Endothelial cell of umbilical vein (primary cell): Measurements from ENCODE around the gene C5orf47. TPM values are rescaled to one million over a fixed set of nuclear protein-coding genes. Genes with fewer than 3 reads are reported as not detected.

ENCODE experiments used
- BruUV-seq: library from RNA; stranded (reverse); fragments of 400-500 nt; replicated peaks from 2 replicates; lab custom pipeline; 2021; lab: Mats Ljungman, UMichigan
- CTCF ChIA-PET: fragments of 300-600, 350-600 bp; sonication (Branson Sonifier 250); formaldehyde crosslinking; loops from one replicate; lab custom pipeline; 2021; ENCODE audit warnings: antibody characterized with exemption, inconsistent platforms; lab: Charles Lee
- POLR2A ChIA-PET: fragments of 300-600, 350-600 bp; sonication (Branson Sonifier 250); formaldehyde crosslinking; loops from one replicate; lab custom pipeline; 2021; ENCODE audit warnings: antibody characterized with exemption, inconsistent platforms; lab: Charles Lee
- DNase-seq: peaks from one replicate; pipeline ENCODE4 v3.0.0-alpha.2; 2011; ENCODE audit warnings: low read depth, low spot score
- FAIRE-seq: peaks from 2 replicates; lab custom pipeline; 2011; peaks lifted over from hg19 to GRCh38; lab: Jason Lieb, UNC
- H2AFZ ChIP-seq: 2 replicates; pipeline ENCODE4 v1.6.0; 2012; ENCODE audit warnings: low read depth, low read length, control low read depth, inconsistent platforms
- H3K27ac ChIP-seq: 2 replicates; pipeline ENCODE4 v1.5.1; 2011; ENCODE audit warnings: low read depth, mild to moderate bottlenecking, control low read depth, low read length, moderate library complexity; ENCODE audit not compliant: insufficient read depth
- H3K27me3 ChIP-seq, 2 experiments: 2 replicates each; pipeline versions ENCODE4 v1.6.0 to v1.6.1; 2011; ENCODE audit warnings: low read length in 2 of 2, mixed read lengths in 1 of 2; ENCODE audit not compliant: control insufficient read depth in 2 of 2, insufficient read depth in 2 of 2
- H3K36me3 ChIP-seq, 2 experiments: 2 replicates in 1 of 2; 3 replicates in 1 of 2; pipeline ENCODE4 v1.5.1; 2011; ENCODE audit warnings: low read length in 2 of 2, mild to moderate bottlenecking in 1 of 2, moderate library complexity in 1 of 2; ENCODE audit not compliant: control insufficient read depth in 2 of 2, insufficient read depth in 2 of 2; ENCODE audit errors: extremely low read depth in 1 of 2
- H3K4me1 ChIP-seq: 3 replicates; pipeline ENCODE4 v1.5.1; 2011; ENCODE audit warnings: mild to moderate bottlenecking, low read length; ENCODE audit not compliant: control insufficient read depth, insufficient read depth; ENCODE audit errors: extremely low read depth
- H3K4me2 ChIP-seq: 2 replicates; pipeline ENCODE4 v1.6.1; 2011; ENCODE audit warnings: low read length, control low read depth, mixed read lengths; ENCODE audit not compliant: insufficient read depth
- H3K4me3 ChIP-seq, 3 experiments: fragments of 200-600 bp in 1 of 3; sonication (generic), shearing (Covaris generic) in 1 of 3; replicated peaks in 1 of 3; 2 replicates each; pipeline ENCODE4 v1.5.1; 2011 to 2016; ENCODE audit warnings: control low read depth in 3 of 3, low read length in 3 of 3, mild to moderate bottlenecking in 2 of 3, inconsistent platforms in 1 of 3, low read depth in 1 of 3, moderate library complexity in 1 of 3; ENCODE audit not compliant: insufficient read depth in 1 of 3
- H3K79me2 ChIP-seq: 2 replicates; pipeline ENCODE4 v1.6.0; 2012; ENCODE audit warnings: low read length, inconsistent platforms; ENCODE audit not compliant: control insufficient read depth, insufficient read depth
- H3K9ac ChIP-seq: replicated peaks from 2 replicates; pipeline ENCODE3; 2011; ENCODE audit warnings: low read length, control low read depth; ENCODE audit not compliant: insufficient read depth; ENCODE audit errors: extremely low read depth
- H3K9me1 ChIP-seq: replicated peaks from 3 replicates; pipeline ENCODE4 v1.6.0; 2011; ENCODE audit warnings: mild to moderate bottlenecking, low read length; ENCODE audit not compliant: control insufficient read depth, insufficient read depth; ENCODE audit errors: extremely low read depth
- H3K9me3 ChIP-seq: replicated peaks from 2 replicates; pipeline ENCODE4 v1.5.1; 2012; ENCODE audit warnings: low read length, inconsistent platforms; ENCODE audit not compliant: control insufficient read depth, insufficient read depth
- H4K20me1 ChIP-seq: replicated peaks from 2 replicates; pipeline ENCODE3; 2011; ENCODE audit warnings: mild to moderate bottlenecking, low read length; ENCODE audit not compliant: control insufficient read depth, insufficient read depth; ENCODE audit errors: extremely low read depth
- CTCF ChIP-seq, 2 donors: IDR thresholded peaks; 1 replicate in 1 of 2; 2 replicates in 1 of 2; pipeline ENCODE4 v1.5.1; 2011; ENCODE audit warnings: low read length in 2 of 2, mild to moderate bottlenecking in 2 of 2, moderate library complexity in 2 of 2, control low read depth in 1 of 2, inconsistent platforms in 1 of 2, low read depth in 1 of 2; ENCODE audit not compliant: insufficient read depth in 1 of 2; ENCODE audit errors: extremely low read depth in 1 of 2
- EZH2 ChIP-seq: IDR thresholded peaks from 2 replicates; pipeline ENCODE4 v1.6.1; 2012; ENCODE audit warnings: borderline replicate concordance, low read depth, mild to moderate bottlenecking, moderate library complexity, low read length, inconsistent platforms; ENCODE audit not compliant: severe bottlenecking
- FOS ChIP-seq: IDR thresholded peaks from 2 replicates; pipeline ENCODE4 v1.6.1; 2011; ENCODE audit warnings: mild to moderate bottlenecking, low read length, moderate library complexity, borderline replicate concordance; ENCODE audit not compliant: insufficient read depth
- GATA2 ChIP-seq: IDR thresholded peaks from 2 replicates; pipeline ENCODE4 v1.7.0; 2011; ENCODE audit warnings: low read depth, mild to moderate bottlenecking, moderate library complexity, mixed read lengths, low read length; ENCODE audit not compliant: insufficient read length, insufficient read depth
- JUN ChIP-seq: IDR thresholded peaks from 2 replicates; pipeline ENCODE4 v1.6.1; 2011; ENCODE audit warnings: borderline replicate concordance, low read depth; ENCODE audit not compliant: insufficient read length, insufficient read depth
- MAX ChIP-seq: IDR thresholded peaks from 2 replicates; pipeline ENCODE4 v1.6.1; 2011; ENCODE audit not compliant: insufficient read depth, insufficient read length
- MYC ChIP-seq: IDR thresholded peaks from one replicate; pipeline ENCODE4 v1.6.1; 2011; ENCODE audit warnings: mild to moderate bottlenecking, low read depth, low read length
- POLR2A ChIP-seq: IDR thresholded peaks from 2 replicates; pipeline ENCODE4 v1.6.1; 2012; ENCODE audit warnings: low read depth, mild to moderate bottlenecking, control low read depth, low read length
- POLR2AphosphoS5 ChIP-seq: IDR thresholded peaks from 2 replicates; pipeline ENCODE4 v1.6.1; 2012; ENCODE audit warnings: low read depth, mild to moderate bottlenecking, control low read depth, low read length, moderate library complexity; ENCODE audit not compliant: insufficient read depth
- dilution Hi-C: fragments of 300-500 bp; cut with MboI; formaldehyde crosslinking; loops from one replicate; pipeline ENCODE4 v1.15.0; 2019; ENCODE audit warnings: low sequenced_read_pairs; ENCODE audit not compliant: extremely low pct_ligation_motif_present
- intact Hi-C: fragments of 100-400 bp; cut with micrococcal nuclease; formaldehyde crosslinking; loops from one replicate; pipeline ENCODE4 v1.10.0; 2022
- polyA plus RNA-seq, 4 experiments: library from polyadenylated mRNA; depleted of rRNA in 3 of 4; stranded (reverse) in 3 of 4; unstranded in 1 of 4; fragments of >200 nt; gene quantifications; 2 replicates each; pipeline versions ENCODE4 v1.2.1 to v1.2.3, GENCODE V29; 2011 to 2012; ENCODE audit warnings: missing spikeins in 1 of 4
- total RNA-seq: library from RNA; stranded (reverse); gene quantifications from 2 replicates; pipeline ENCODE4 v1.2.3, GENCODE V29; 2021

Gene C5orf47
- total and polyA plus RNA-seq, 2 donors (not counting 3 experiments of a cell fraction or from before 2014, with no cell fraction given), result not detected

DNA sequence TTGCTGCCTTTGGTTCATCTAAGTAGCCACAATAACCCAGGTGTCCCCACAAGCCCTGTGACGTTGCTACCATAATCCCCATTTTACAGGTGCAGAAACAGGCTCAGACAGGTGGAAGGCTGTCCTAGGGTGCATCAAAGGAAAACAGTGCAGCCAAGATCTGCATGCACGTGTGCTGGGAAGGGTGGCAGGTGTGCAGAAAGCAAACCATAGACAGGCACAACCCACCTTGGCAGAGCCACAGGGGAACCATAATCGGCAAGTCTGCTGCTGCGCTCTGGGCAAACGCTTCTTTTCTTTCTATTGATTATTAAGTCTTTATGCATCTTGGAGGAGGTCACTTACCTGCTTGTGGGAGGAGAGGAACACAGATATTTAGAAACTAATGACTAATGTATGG lies 63.7 kb downstream of the C5orf47 start:
- Histone ChIP-seq H3K4me1 (no peaks in the 10 kb centered on the region), H4K20me1 (no peaks in the 10 kb centered on the region), H3K9ac (no peak overlapping the region), H3K27ac (no peak overlapping the region), H3K9me1 (no peaks in the 10 kb centered on the region), H3K36me3 (no peaks in the 10 kb centered on the region), H3K4me2 (no peak overlapping the region), H3K4me3 (no peak overlapping the region), H3K27me3 (no peaks in the 10 kb centered on the region), H3K9me3 (no peaks in the 10 kb centered on the region), H3K79me2 (no peaks in the 10 kb centered on the region), H2AFZ (no peak overlapping the region)
- TF ChIP-seq GATA2, result no peak
- TF ChIP-seq POLR2AphosphoS5, result no peak
- no peak for TF ChIP-seq FOS
- TF ChIP-seq JUN, result no peak
- TF ChIP-seq CTCF (IDR thresholded peaks at IDR 0.05; ENCODE audit: extremely low read depth in 1 of 2, insufficient read depth in 1 of 2, low read depth in 1 of 2, low read length in 2 of 2), result no peak
- TF ChIP-seq EZH2, result no peak
- no peak for TF ChIP-seq MAX
- TF ChIP-seq MYC, result no peak
- TF ChIP-seq POLR2A, result no peak
- FAIRE-seq (no peak), DNase-seq (no peak)
- dilution Hi-C loops (no loop called here), intact Hi-C loops (no loop called here)
- ChIA-PET POLR2A (no interaction called here), CTCF (no interaction called here)
- no TSS peak for BruUV-seq
